Smooth muscle cell (in vitro differentiated cells): ENCODE results near the gene DCAF8. TPM values are rescaled to one million over a fixed set of nuclear protein-coding genes. Genes with fewer than 3 reads are reported as not detected.

Experiments used
- DNase-seq: peaks from one replicate; lab custom pipeline; 2025; ENCODE audit not compliant: unreplicated experiment; lab: John Stamatoyannopoulos, UW
- H2AFZ ChIP-seq: fragments of 200-600 bp; sonication (generic); 2 replicates; pipeline ENCODE4 v1.6.0; 2016; ENCODE audit warnings: antibody characterized with exemption, low read depth, mild to moderate bottlenecking
- H3F3A ChIP-seq: fragments of 200-600 bp; sonication (generic); 2 replicates; pipeline ENCODE4 v1.6.0; 2017; ENCODE audit warnings: antibody characterized with exemption, low read depth
- H3K27ac ChIP-seq: fragments of 200-600 bp; sonication (generic); 2 replicates; pipeline ENCODE4 v1.5.1; 2016; ENCODE audit warnings: low read depth, mild to moderate bottlenecking
- H3K27me3 ChIP-seq: fragments of 200-600 bp; sonication (generic); 2 replicates; pipeline ENCODE4 v1.6.1; 2016; ENCODE audit warnings: low read depth, mild to moderate bottlenecking
- H3K36me3 ChIP-seq: fragments of 200-600 bp; sonication (generic); 2 replicates; pipeline ENCODE4 v1.5.1; 2016; ENCODE audit warnings: low read depth
- H3K4me1 ChIP-seq: fragments of 200-600 bp; sonication (generic); 2 replicates; pipeline ENCODE4 v1.5.1; 2016; ENCODE audit warnings: low read depth
- H3K4me2 ChIP-seq: fragments of 200-600 bp; sonication (generic); 2 replicates; pipeline ENCODE4 v1.6.0; 2016; ENCODE audit warnings: mild to moderate bottlenecking
- H3K4me3 ChIP-seq: fragments of 200-600 bp; sonication (generic); 2 replicates; pipeline ENCODE4 v1.5.1; 2016; ENCODE audit warnings: mild to moderate bottlenecking
- H3K79me2 ChIP-seq: fragments of 200-600 bp; sonication (generic); 2 replicates; pipeline ENCODE4 v1.6.0; 2016; ENCODE audit warnings: low read depth, mild to moderate bottlenecking
- H3K9ac ChIP-seq: fragments of 200-600 bp; sonication (generic); 2 replicates; pipeline ENCODE4 v1.6.0; 2016; ENCODE audit warnings: low read depth
- H3K9me3 ChIP-seq: fragments of 200-600 bp; sonication (generic); replicated peaks from 2 replicates; pipeline ENCODE4 v1.5.1; 2016; ENCODE audit warnings: low read depth
- H4K20me1 ChIP-seq: fragments of 200-600 bp; sonication (generic); 2 replicates; pipeline ENCODE4 v1.6.0; 2016; ENCODE audit warnings: low read depth
- WGBS: methylation state at CpG from one replicate; pipeline ENCODE4 v1.1.7; 2016; ENCODE audit warnings: low lambda C conversion rate; 5-methylcytosine and 5-hydroxymethylcytosine counted together
- polyA plus RNA-seq: library from polyadenylated mRNA; unstranded; fragments of >200 nt; fragmentation: Nextera tagmentation; extraction: Ambion mirVana; gene quantifications from 2 replicates; pipeline ENCODE4 v1.2.1, GENCODE V29; 2016
- total RNA-seq: library from RNA; depleted of rRNA; stranded (reverse); fragments of >200 nt; gene quantifications from 2 replicates; pipeline ENCODE4 v1.2.3, GENCODE V29; 2014
- TF ChIP-seq, protein P1 (sequence below): fragments of 200-600 bp; sonication (generic); IDR thresholded peaks from 2 replicates; pipeline ENCODE4 v1.5.1; 2017; ENCODE audit warnings: borderline replicate concordance, mild to moderate bottlenecking, antibody characterized with exemption; ENCODE audit not compliant: insufficient read depth, poor library complexity, severe bottlenecking

The DCAF8 gene
- total and polyA plus RNA-seq, 2 experiments from 2014 or later: 63.6 to 79.9 TPM

DNA sequence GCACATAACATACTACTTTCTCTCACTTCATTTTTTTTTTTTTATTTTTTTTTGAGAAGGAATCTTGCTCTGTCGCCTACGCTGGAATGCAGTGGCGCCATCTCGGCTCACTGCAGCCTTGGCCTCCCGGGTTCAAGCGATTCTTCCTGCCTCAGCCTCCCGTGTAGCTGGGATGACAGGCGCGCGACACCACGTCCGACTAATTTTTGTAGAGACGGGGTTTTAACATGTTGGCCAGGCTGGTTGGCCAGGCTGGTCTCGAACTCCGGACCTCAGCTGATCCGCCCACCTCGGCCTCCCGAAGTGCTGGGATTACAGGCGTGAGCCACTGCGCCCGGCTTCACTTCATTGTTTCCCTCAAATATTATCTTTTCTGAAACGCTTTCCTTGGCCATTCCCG is 23.2 kb upstream of the DCAF8 start:
- H3K4me2 ChIP-seq: peak overlapping the region; percentile 69
- H3K36me3 ChIP-seq: peaks cover 13% of the 10 kb centered on the region
- H4K20me1 ChIP-seq: peaks cover 8% of the 10 kb centered on the region
- TF ChIP-seq, protein P1, sequence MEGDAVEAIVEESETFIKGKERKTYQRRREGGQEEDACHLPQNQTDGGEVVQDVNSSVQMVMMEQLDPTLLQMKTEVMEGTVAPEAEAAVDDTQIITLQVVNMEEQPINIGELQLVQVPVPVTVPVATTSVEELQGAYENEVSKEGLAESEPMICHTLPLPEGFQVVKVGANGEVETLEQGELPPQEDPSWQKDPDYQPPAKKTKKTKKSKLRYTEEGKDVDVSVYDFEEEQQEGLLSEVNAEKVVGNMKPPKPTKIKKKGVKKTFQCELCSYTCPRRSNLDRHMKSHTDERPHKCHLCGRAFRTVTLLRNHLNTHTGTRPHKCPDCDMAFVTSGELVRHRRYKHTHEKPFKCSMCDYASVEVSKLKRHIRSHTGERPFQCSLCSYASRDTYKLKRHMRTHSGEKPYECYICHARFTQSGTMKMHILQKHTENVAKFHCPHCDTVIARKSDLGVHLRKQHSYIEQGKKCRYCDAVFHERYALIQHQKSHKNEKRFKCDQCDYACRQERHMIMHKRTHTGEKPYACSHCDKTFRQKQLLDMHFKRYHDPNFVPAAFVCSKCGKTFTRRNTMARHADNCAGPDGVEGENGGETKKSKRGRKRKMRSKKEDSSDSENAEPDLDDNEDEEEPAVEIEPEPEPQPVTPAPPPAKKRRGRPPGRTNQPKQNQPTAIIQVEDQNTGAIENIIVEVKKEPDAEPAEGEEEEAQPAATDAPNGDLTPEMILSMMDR: no peak
- peaks cover 12% of the 10 kb centered on the region for H3K79me2 ChIP-seq
- peak overlapping the region; percentile 82 for H3K4me3 ChIP-seq
- DNase-seq: no peak
- H3K9me3 ChIP-seq: no peaks in the 10 kb centered on the region
- H3K27me3 ChIP-seq: no peaks in the 10 kb centered on the region
- H3F3A ChIP-seq: peaks cover 24% of the 10 kb centered on the region
- H3K9ac ChIP-seq: no peak overlapping the region
- H3K27ac ChIP-seq: peak overlapping the region; percentile 67
- H2AFZ ChIP-seq: no peak overlapping the region
- 92% methylated on average over 23 of the region's 23 CpGs for WGBS
- H3K4me1 ChIP-seq: peaks cover 15% of the 10 kb centered on the region

DNA sequence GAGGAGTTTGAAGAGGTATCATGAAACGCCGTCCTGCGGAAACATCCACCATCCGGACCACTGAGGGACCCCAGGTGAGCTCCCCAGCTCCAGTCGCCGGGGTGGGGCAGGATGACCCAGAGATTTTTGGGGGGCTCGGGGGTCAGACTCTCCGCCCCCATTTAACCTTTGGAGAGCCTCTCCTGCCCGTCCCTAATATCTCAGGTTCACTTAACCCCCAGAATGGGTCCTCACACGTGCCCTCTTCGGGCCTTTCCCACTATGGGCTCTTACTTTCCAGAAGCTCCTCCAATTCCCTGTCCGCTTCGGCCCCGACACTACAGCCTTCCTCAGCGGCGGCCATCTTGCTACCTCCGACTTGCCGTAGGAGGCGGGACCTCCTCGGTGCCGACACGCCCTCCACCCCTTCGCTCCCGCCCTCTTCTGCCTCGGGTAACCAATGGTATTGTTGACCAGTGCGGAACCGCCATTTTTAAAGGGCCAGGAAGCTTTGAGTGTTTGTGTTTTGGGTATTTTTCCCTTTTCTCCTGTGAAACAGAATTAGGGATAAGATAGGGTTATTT is 22.5 kb upstream of the DCAF8 start, which contains the start of gene PEX19:
TSS of gene PEX19 (minus strand) at position 352 of the 563 bp plus-strand sequence. CDS start at position 343, 9 bp downstream.
- no peaks in the 10 kb centered on the region for H3K27me3 ChIP-seq
- H3K4me2 ChIP-seq: peak within 1 kb of the TSS; percentile 94
- no peak within 1 kb of the TSS for H2AFZ ChIP-seq
- TF ChIP-seq, protein P1: no peak
- H3K27ac ChIP-seq: peak within 1 kb of the TSS; percentile 67
- H3K79me2 ChIP-seq: peaks cover 12% of the 10 kb centered on the region
- H4K20me1 ChIP-seq: peaks cover 2% of the 10 kb centered on the region
- DNase-seq: peak; percentile 71
- peak within 1 kb of the TSS; percentile 82 for H3K4me3 ChIP-seq
- peaks cover 17% of the 10 kb centered on the region for H3F3A ChIP-seq
- H3K9me3 ChIP-seq: no peaks in the 10 kb centered on the region
- 2% methylated on average over 27 of the region's 27 CpGs for WGBS
- H3K4me1 ChIP-seq: peaks cover 15% of the 10 kb centered on the region
- H3K36me3 ChIP-seq: peaks cover 13% of the 10 kb centered on the region
- H3K9ac ChIP-seq: peak within 1 kb of the TSS; percentile 85

DNA sequence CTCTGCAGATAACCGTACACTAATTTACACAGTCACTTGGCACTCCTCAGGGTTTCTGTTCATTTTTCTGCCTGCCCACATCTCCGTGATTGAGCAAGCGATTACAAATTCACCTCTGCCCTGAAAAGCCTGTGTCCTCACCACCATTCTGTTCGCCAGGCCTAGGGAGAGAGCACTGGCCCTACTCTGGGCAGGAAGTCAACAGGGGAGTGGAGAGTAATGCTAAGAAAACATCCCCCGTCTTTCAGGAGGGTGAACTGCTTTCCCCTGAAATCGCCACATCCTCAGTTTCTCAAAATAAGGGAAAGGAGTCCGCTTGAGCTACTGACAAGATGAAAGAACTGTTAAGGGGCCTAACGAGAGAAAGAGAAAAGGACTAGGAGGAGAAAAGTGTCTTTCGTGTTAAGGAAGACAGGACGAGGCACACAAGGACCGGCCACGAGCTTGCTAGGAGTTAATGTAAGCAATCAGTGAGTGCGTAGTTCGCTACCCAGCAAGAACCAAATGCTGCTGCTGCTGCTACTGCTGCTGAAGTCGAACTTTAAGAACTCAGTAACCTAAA is 22.0 kb upstream of the DCAF8 start:
- peaks cover 12% of the 10 kb centered on the region for H3K79me2 ChIP-seq
- H3K4me1 ChIP-seq: peaks cover 15% of the 10 kb centered on the region
- peak overlapping the region; percentile 82 for H3K4me3 ChIP-seq
- no peaks in the 10 kb centered on the region for H3K9me3 ChIP-seq
- H3K9ac ChIP-seq: peak overlapping the region; percentile 85
- peak overlapping the region; percentile 94 for H3K4me2 ChIP-seq
- DNase-seq: no peak
- 10% methylated on average over 15 of the region's 15 CpGs for WGBS
- no peaks in the 10 kb centered on the region for H4K20me1 ChIP-seq
- H2AFZ ChIP-seq: no peak overlapping the region
- H3K27me3 ChIP-seq: no peaks in the 10 kb centered on the region
- peak overlapping the region; percentile 67 for H3K27ac ChIP-seq
- peaks cover 14% of the 10 kb centered on the region for H3K36me3 ChIP-seq
- peaks cover 13% of the 10 kb centered on the region for H3F3A ChIP-seq
- TF ChIP-seq, protein P1: no peak
